Measurements from ENCODE around the gene B4GALNT3.

- TF ChIP-seq ZNF384 (IDR thresholded peaks at IDR 0.05) (no peak), FOXK2 (IDR thresholded peaks at IDR 0.05) (no peak), SP1 (IDR thresholded peaks at IDR 0.05) (no peak), SUZ12 (IDR thresholded peaks at IDR 0.05) (no peak), FOXM1 (IDR thresholded peaks at IDR 0.05; ENCODE audit: borderline replicate concordance) (no peak), LEF1 (IDR thresholded peaks at IDR 0.05; ENCODE audit: borderline replicate concordance) (no peak), TARDBP (IDR thresholded peaks at IDR 0.05) (no peak), ELF4 (IDR thresholded peaks at IDR 0.05) (no peak)
Observed at GRCh38 chr12:612293-612692, 152.6 kb downstream of the B4GALNT3 start.
